H1 (cell line): ENCODE results near the gene DOCK1. TPM values are rescaled to one million over a fixed set of nuclear protein-coding genes. Genes with fewer than 3 reads are reported as not detected.

ENCODE experiments used
- CTCF ChIA-PET: fragments of 300-600 bp; sonication (Branson Sonifier 250); formaldehyde crosslinking; loops from one replicate; lab custom pipeline; 2021; ENCODE audit not compliant: partially characterized antibody; lab: Charles Lee
- POLR2A ChIA-PET: fragments of 300-600 bp; sonication (Branson Sonifier 250); formaldehyde crosslinking; loops from one replicate; lab custom pipeline; 2021; ENCODE audit warnings: inconsistent platforms; ENCODE audit not compliant: partially characterized antibody; lab: Charles Lee
- DNase-seq, 2 experiments: peaks; one replicate each; pipeline versions ENCODE4 v3.0.0 to v3.0.0-alpha.2; 2010 to 2022; ENCODE audit warnings: low spot score in 2 of 2, low read depth in 1 of 2, mixed read lengths in 1 of 2
- FAIRE-seq: peaks from 2 replicates; lab custom pipeline; 2011; peaks lifted over from hg19 to GRCh38; lab: Jason Lieb, UNC
- H2AFZ ChIP-seq: 2 replicates; pipeline ENCODE4 v1.8.1; 2012; ENCODE audit warnings: low read length, inconsistent platforms
- H2AK5ac ChIP-seq: 2 replicates; pipeline ENCODE4 v1.6.1; 2013; ENCODE audit warnings: low read depth, low read length
- H2BK120ac ChIP-seq: replicated peaks from 2 replicates; pipeline ENCODE3; 2013; ENCODE audit warnings: low read depth, low read length, inconsistent platforms
- H2BK12ac ChIP-seq: 2 replicates; pipeline ENCODE4 v1.6.1; 2013; ENCODE audit warnings: low read depth, low read length
- H2BK15ac ChIP-seq: 2 replicates; pipeline ENCODE4 v1.6.1; 2013; ENCODE audit warnings: low read length
- H2BK20ac ChIP-seq: 2 replicates; pipeline ENCODE4 v1.6.1; 2013; ENCODE audit warnings: low read length
- H2BK5ac ChIP-seq: 2 replicates; pipeline ENCODE4 v1.6.1; 2013; ENCODE audit warnings: low read depth, low read length
- H3K14ac ChIP-seq: 2 replicates; pipeline ENCODE4 v1.6.1; 2013; ENCODE audit warnings: inconsistent platforms; ENCODE audit not compliant: insufficient read length
- H3K18ac ChIP-seq: 2 replicates; pipeline ENCODE4 v1.6.1; 2013; ENCODE audit warnings: low read length; ENCODE audit errors: extremely low read depth
- H3K23ac ChIP-seq: 2 replicates; pipeline ENCODE4 v1.6.1; 2013; ENCODE audit warnings: inconsistent platforms; ENCODE audit not compliant: insufficient read length
- H3K23me2 ChIP-seq: 2 replicates; pipeline ENCODE4 v1.6.1; 2013; ENCODE audit warnings: low read depth, low read length
- H3K27ac ChIP-seq: 2 replicates; pipeline ENCODE4 v1.6.1; 2011; ENCODE audit warnings: low read depth, low read length, inconsistent platforms
- H3K27me3 ChIP-seq, 4 experiments: replicated peaks in 1 of 4; 1 replicate in 1 of 4; 2 replicates in 3 of 4; pipeline versions ENCODE4 v1.6.1 to v1.8.1; 2011 to 2013; ENCODE audit warnings: low read length in 3 of 4, mild to moderate bottlenecking in 3 of 4, inconsistent platforms in 2 of 4, mixed read lengths in 2 of 4, moderate library complexity in 1 of 4; ENCODE audit not compliant: control insufficient read depth in 3 of 4, insufficient read depth in 3 of 4; ENCODE audit errors: extremely low read depth in 1 of 4
- H3K36me3 ChIP-seq, 4 experiments: 2 replicates each; pipeline versions ENCODE4 v1.6.1 to v1.8.1; 2011 to 2013; ENCODE audit warnings: mild to moderate bottlenecking in 4 of 4, low read length in 3 of 4, moderate library complexity in 2 of 4, control low read depth in 1 of 4, inconsistent platforms in 1 of 4; ENCODE audit not compliant: insufficient read depth in 4 of 4, control insufficient read depth in 2 of 4
- H3K4ac ChIP-seq: replicated peaks from 2 replicates; pipeline ENCODE3; 2013; ENCODE audit warnings: low read length, low read depth, mixed read lengths, inconsistent platforms; ENCODE audit not compliant: insufficient read length
- H3K4me1 ChIP-seq, 4 experiments: replicated peaks in 1 of 4; 1 replicate in 1 of 4; 2 replicates in 3 of 4; pipeline versions ENCODE4 v1.6.1 to v1.8.1; 2011 to 2013; ENCODE audit warnings: low read length in 3 of 4, inconsistent platforms in 2 of 4, mixed read lengths in 1 of 4; ENCODE audit not compliant: insufficient read depth in 4 of 4, control insufficient read depth in 3 of 4
- H3K4me2 ChIP-seq, 2 experiments: 2 replicates each; pipeline versions ENCODE4 v1.6.1 to v1.8.1; 2011 to 2013; ENCODE audit warnings: low read depth in 2 of 2, low read length in 2 of 2, control low read depth in 1 of 2, inconsistent platforms in 1 of 2, mild to moderate bottlenecking in 1 of 2; ENCODE audit not compliant: insufficient read depth in 1 of 2
- H3K4me3 ChIP-seq, 4 experiments: fragments of 200-600, 300-600 bp in 1 of 4; sonication (generic), shearing (Covaris generic), sonication (Bioruptor Twin) in 1 of 4; 2 replicates each; pipeline versions ENCODE4 v1.5.1 to v1.8.1; 2011 to 2016; ENCODE audit warnings: low read length in 4 of 4, low read depth in 3 of 4, control low read depth in 2 of 4, inconsistent platforms in 2 of 4, mild to moderate bottlenecking in 2 of 4, mixed read lengths in 1 of 4, moderate library complexity in 1 of 4; ENCODE audit not compliant: insufficient read depth in 2 of 4; ENCODE audit errors: extremely low read depth in 1 of 4
- H3K56ac ChIP-seq: replicated peaks from 2 replicates; pipeline ENCODE3; 2013; ENCODE audit warnings: low read depth, mild to moderate bottlenecking, mixed read lengths, low read length, inconsistent platforms; ENCODE audit not compliant: insufficient read length
- H3K79me1 ChIP-seq: 2 replicates; pipeline ENCODE4 v1.6.1; 2013; ENCODE audit warnings: low read depth, low read length, control low read depth
- H3K79me2 ChIP-seq, 2 experiments: 2 replicates each; pipeline versions ENCODE4 v1.6.1 to v1.8.1; 2012 to 2013; ENCODE audit warnings: low read length in 2 of 2, mild to moderate bottlenecking in 2 of 2, inconsistent platforms in 1 of 2; ENCODE audit not compliant: insufficient read depth in 2 of 2, control insufficient read depth in 1 of 2
- H3K9ac ChIP-seq, 4 experiments: replicated peaks in 1 of 4; 1 replicate in 1 of 4; 2 replicates in 3 of 4; pipeline versions ENCODE4 v1.6.1 to v1.8.1; 2011 to 2013; ENCODE audit warnings: low read depth in 3 of 4, low read length in 3 of 4, control low read depth in 2 of 4, mild to moderate bottlenecking in 2 of 4, moderate library complexity in 2 of 4, inconsistent platforms in 1 of 4; ENCODE audit errors: extremely low read depth in 1 of 4
- H3K9me3 ChIP-seq, 2 experiments: 2 replicates each; pipeline versions ENCODE4 v1.6.1 to v1.8.1; 2012 to 2013; ENCODE audit warnings: mild to moderate bottlenecking in 2 of 2, moderate library complexity in 2 of 2, control low read depth in 1 of 2, inconsistent platforms in 1 of 2, low read depth in 1 of 2, low read length in 1 of 2, mixed read lengths in 1 of 2; ENCODE audit not compliant: insufficient read depth in 2 of 2
- H4K20me1 ChIP-seq, 2 experiments: replicated peaks in 1 of 2; 2 replicates each; pipeline versions ENCODE3 to v1.8.1; 2011 to 2013; ENCODE audit warnings: inconsistent platforms in 2 of 2, low read length in 2 of 2, mild to moderate bottlenecking in 1 of 2; ENCODE audit not compliant: insufficient read depth in 2 of 2, control insufficient read depth in 1 of 2
- H4K5ac ChIP-seq: 2 replicates; pipeline ENCODE4 v1.6.1; 2013; ENCODE audit warnings: low read length, low read depth, mixed read lengths, inconsistent platforms; ENCODE audit not compliant: insufficient read length
- H4K8ac ChIP-seq: 2 replicates; pipeline ENCODE4 v1.8.0; 2013; ENCODE audit warnings: mild to moderate bottlenecking, moderate library complexity, low read length, inconsistent platforms; ENCODE audit not compliant: insufficient read depth; ENCODE audit errors: extremely low read depth
- H4K91ac ChIP-seq: replicated peaks from 2 replicates; pipeline ENCODE3; 2013; ENCODE audit warnings: low read length, mixed read lengths, inconsistent platforms; ENCODE audit not compliant: insufficient read length
- CTCF ChIP-seq, 3 experiments: IDR thresholded peaks; 1 replicate in 2 of 3; 2 replicates in 1 of 3; pipeline versions ENCODE4 v1.5.1 to v1.6.1; 2011; ENCODE audit warnings: low read length in 3 of 3, mild to moderate bottlenecking in 3 of 3, inconsistent platforms in 2 of 3, low read depth in 1 of 3, moderate library complexity in 1 of 3; ENCODE audit not compliant: insufficient read depth in 1 of 3; ENCODE audit errors: control extremely low read depth in 1 of 3
- EZH2 ChIP-seq: fragments of 200-600 bp; sonication (generic); IDR thresholded peaks from 2 replicates; pipeline ENCODE4 v1.7.1; 2012; ENCODE audit warnings: low read depth, mild to moderate bottlenecking, moderate library complexity, low read length, inconsistent platforms; ENCODE audit not compliant: severe bottlenecking
- WGBS, 2 experiments: shearing (Covaris generic) in 1 of 2; methylation state at CpG; one replicate each; pipeline versions ENCODE4 v1.1.6 to v1.1.7; 2013 to 2015; ENCODE audit warnings: low lambda C conversion rate in 2 of 2, mixed read lengths in 2 of 2, inconsistent platforms in 1 of 2, low coverage in 1 of 2, missing lambda C conversion rate in 1 of 2; ENCODE audit not compliant: insufficient replicate concordance in 2 of 2, insufficient coverage in 1 of 2, insufficient read length in 1 of 2; ENCODE audit errors: extremely low coverage in 1 of 2, missing lambda C conversion rate in 1 of 2; 5-methylcytosine and 5-hydroxymethylcytosine counted together
- polyA plus RNA-seq, 7 experiments: library from polyadenylated mRNA; depleted of rRNA in 3 of 7; stranded (reverse) in 5 of 7; unstranded in 2 of 7; fragments of >200 nt in 5 of 7; fragments of 200-250 nt in 2 of 7; gene quantifications; 1 replicate in 5 of 7; 2 replicates in 1 of 7; 4 replicates in 1 of 7; pipeline versions ENCODE4 v1.2.1 to v1.2.3, GENCODE V29; 2011 to 2013; ENCODE audit warnings: missing spikeins in 2 of 7, mixed read lengths in 2 of 7
- total RNA-seq: library from RNA; stranded (reverse); fragmentation: NEBNext Ultra II Directional; extraction: Animal tissue kit (Norgen Biotek cat#: 25700); gene quantifications from 2 replicates; pipeline ENCODE4 v1.2.1, GENCODE V29; 2021

Gene DOCK1
- total and polyA plus RNA-seq, 2 of the 8 experiments (the other 6 are each of a cell fraction or from before 2014, with no cell fraction given) = 11.6 to 53.0 TPM

- POLR2A ChIA-PET = no interaction called here
- Histone ChIP-seq H3K27ac (no peak overlapping the region), H3K4ac (no peak overlapping the region)
Measured at GRCh38 chr10:127296696-127297095, 391.5 kb downstream of the DOCK1 start.

More at GRCh38 chr10:127296696-127297095, 391.5 kb downstream of the DOCK1 start:
- DNase-seq (no peak), FAIRE-seq (no peak)
- Histone ChIP-seq H3K4me1 (peaks cover 0 to 8% (median 3%) of the 10 kb centered on the region in 4 experiments; a peak in 2 of 7 replicates), H3K9me3 (no peaks in the 10 kb centered on the region), H3K18ac (no peak overlapping the region), H2BK5ac (no peak overlapping the region), H3K4me2 (no peak overlapping the region), H3K4me3 (no peak overlapping the region), H3K56ac (no peak overlapping the region), H2BK120ac (no peak overlapping the region), H3K27me3 (no peaks in the 10 kb centered on the region), H2BK15ac (0 out of 2 replicates have a peak overlapping the region, but pooled peaks have one; percentile 12), H2AFZ (no peak overlapping the region), H3K79me2 (no peaks in the 10 kb centered on the region), H3K23me2 (no peaks in the 10 kb centered on the region), H4K8ac (no peak overlapping the region), H4K91ac (no peak overlapping the region), H3K23ac (no peak overlapping the region), H2BK20ac (no peak overlapping the region), H3K14ac (no peak overlapping the region), H3K79me1 (no peaks in the 10 kb centered on the region), H4K5ac (no peak overlapping the region), H3K9ac (no peak overlapping the region), H4K20me1 (no peaks in the 10 kb centered on the region), H2AK5ac (no peak overlapping the region), H2BK12ac (no peak overlapping the region), H3K36me3 (no peaks in the 10 kb centered on the region)
- TF ChIP-seq CTCF (IDR thresholded peaks at IDR 0.05; ENCODE audit: control extremely low read depth in 1 of 3, insufficient read depth in 1 of 3, low read depth in 1 of 3, low read length in 3 of 3) (peak in 1 of 3 experiments; percentile 15; a peak in 1 of 4 replicates), EZH2 (no peak)
- WGBS, 2 experiments = 84% methylated on average over 6 of the region's 6 CpGs; no CpG with 5 or more reads in 1 of the 2 experiments
- CTCF ChIA-PET = interaction anchor here (0.8 to 1.6 kb wide), 4 partner anchors 11 to 51 kb away, joined by 3 to 5 read pairs (median 4); no protein-coding TSS in a partner anchor
